A673 (cell line): ENCODE results near the gene ARV1. TPM values are rescaled to one million over a fixed set of nuclear protein-coding genes. Genes with fewer than 3 reads are reported as not detected.

ENCODE experiments used
- BruUV-seq: library from RNA; stranded (reverse); fragments of 400-500 nt; replicated peaks from 2 replicates; lab custom pipeline; 2021; lab: Mats Ljungman, UMichigan
- CTCF ChIA-PET: fragments of 300-600 bp; sonication (Branson Sonifier 250); formaldehyde crosslinking; loops from one replicate; lab custom pipeline; 2022; ENCODE audit warnings: antibody characterized with exemption; lab: Charles Lee
- POLR2A ChIA-PET: fragments of 300-600 bp; sonication (Branson Sonifier 250); formaldehyde crosslinking; loops from one replicate; lab custom pipeline; 2022; ENCODE audit warnings: antibody characterized with exemption; ENCODE audit not compliant: low non-redundant PET; lab: Charles Lee
- DNase-seq: peaks from one replicate; pipeline ENCODE4 v3.0.0-alpha.2; 2015; ENCODE audit warnings: low spot score
- H3K27ac ChIP-seq: fragments of 200-600 bp; sonication (generic); 2 replicates; pipeline ENCODE4 v1.5.1; 2016; ENCODE audit warnings: mixed run types, low read depth, mild to moderate bottlenecking, mixed read lengths, antibody characterized with exemption, low read length; ENCODE audit not compliant: poor library complexity, severe bottlenecking
- H3K27me3 ChIP-seq: fragments of 200-600 bp; sonication (generic); replicated peaks from 2 replicates; pipeline ENCODE4 v1.6.1; 2017; ENCODE audit warnings: mixed run types, low read depth, mild to moderate bottlenecking, mixed read lengths, antibody characterized with exemption, low read length; ENCODE audit not compliant: insufficient read depth, poor library complexity
- H3K36me3 ChIP-seq: fragments of 200-600 bp; sonication (generic); 2 replicates; pipeline ENCODE4 v1.6.1; 2016; ENCODE audit warnings: mixed run types, mild to moderate bottlenecking, mixed read lengths, antibody characterized with exemption, low read length; ENCODE audit not compliant: insufficient read depth, poor library complexity, severe bottlenecking
- H3K4me1 ChIP-seq: fragments of 200-600 bp; sonication (generic); 2 replicates; pipeline ENCODE4 v1.6.1; 2017; ENCODE audit warnings: mixed run types, mild to moderate bottlenecking, mixed read lengths, antibody characterized with exemption, low read length; ENCODE audit not compliant: insufficient read depth, poor library complexity, severe bottlenecking
- H3K4me3 ChIP-seq: fragments of 200-600 bp; sonication (generic); 2 replicates; pipeline ENCODE4 v1.5.1; 2016; ENCODE audit warnings: low read depth, mixed run types, mild to moderate bottlenecking, mixed read lengths, low read length; ENCODE audit not compliant: poor library complexity, severe bottlenecking
- H3K9me3 ChIP-seq: fragments of 200-600 bp; sonication (generic); 2 replicates; pipeline ENCODE4 v1.6.1; 2016; ENCODE audit warnings: mixed run types, low read depth, mild to moderate bottlenecking, mixed read lengths, antibody characterized with exemption, low read length; ENCODE audit not compliant: poor library complexity, severe bottlenecking
- CTCF ChIP-seq: fragments of 300-800, 200-600 bp; sonication (generic); conservative IDR thresholded peaks from 2 replicates; pipeline ENCODE4 v1.5.1; 2017; ENCODE audit warnings: low read depth, mild to moderate bottlenecking, antibody characterized with exemption, low read length, moderate library complexity, mixed read lengths
- EZH2 ChIP-seq: fragments of 200-600 bp; sonication (generic); IDR thresholded peaks from 2 replicates; pipeline ENCODE4 v1.6.1; 2017; ENCODE audit warnings: borderline replicate concordance, low read depth, mild to moderate bottlenecking, mixed read lengths, antibody characterized with exemption, low read length; ENCODE audit not compliant: poor library complexity, severe bottlenecking
- intact Hi-C: fragments of 100-400 bp; cut with micrococcal nuclease; formaldehyde crosslinking; loops from one replicate; pipeline ENCODE4 v1.10.0; 2022; ENCODE audit not compliant: unreplicated experiment
- total RNA-seq: library from RNA; stranded (reverse); gene quantifications from 2 replicates; pipeline ENCODE4 v1.2.3, GENCODE V29; 2021

The ARV1 gene
- total RNA-seq, 1 experiment from 2014 or later: 27.3 TPM

GRCh38 chr1:231032963-231033362, 54.1 kb downstream of the ARV1 start:
- H3K27me3 ChIP-seq: no peaks in the 10 kb centered on the region

GRCh38 chr1:231035799-231036198, 56.9 kb downstream of the ARV1 start:
- H3K27me3 ChIP-seq: no peaks in the 10 kb centered on the region
- BruUV-seq: no TSS peak
- TF ChIP-seq EZH2 (no peak), CTCF (no peak)
- intact Hi-C loops: no loop called here
- POLR2A ChIA-PET: no interaction called here
- no peaks in the 10 kb centered on the region for H3K36me3 ChIP-seq
- no peak for DNase-seq
- no peak overlapping the region for H3K4me3 ChIP-seq
- CTCF ChIA-PET: no interaction called here
- H3K9me3 ChIP-seq: no peaks in the 10 kb centered on the region
- H3K27ac ChIP-seq: no peak overlapping the region
- H3K4me1 ChIP-seq: peaks cover 6% of the 10 kb centered on the region

More at GRCh38 chr1:231032963-231033362, 54.1 kb downstream of the ARV1 start:
- intact Hi-C loops: no loop called here
- Histone ChIP-seq H3K9me3 (no peaks in the 10 kb centered on the region), H3K4me3 (no peak overlapping the region), H3K4me1 (no peaks in the 10 kb centered on the region), H3K27ac (no peak overlapping the region), H3K36me3 (no peaks in the 10 kb centered on the region)
- CTCF ChIA-PET: no interaction called here
- DNase-seq: no peak
- POLR2A ChIA-PET: no interaction called here
- TF ChIP-seq EZH2 (no peak), CTCF (no peak)
- BruUV-seq: no TSS peak

DNA sequence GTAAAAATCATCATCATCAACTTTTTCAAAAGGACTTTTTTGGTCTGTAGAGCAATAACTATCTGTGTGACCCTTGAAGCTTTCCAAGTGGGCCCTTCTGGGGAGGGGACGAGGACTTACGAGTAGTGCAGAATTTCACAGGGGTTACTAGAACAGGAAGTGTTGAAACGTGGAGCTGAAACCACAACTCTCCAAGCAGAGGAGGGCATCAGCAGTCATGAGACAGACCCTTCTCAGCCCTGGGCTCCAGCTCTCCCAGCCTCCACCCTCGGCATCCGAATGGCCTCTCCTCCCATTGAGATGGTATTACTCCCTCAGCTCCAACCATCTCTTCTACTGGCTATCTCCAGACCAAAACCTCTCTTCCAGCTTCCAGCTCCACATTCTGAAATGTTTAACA, 57.5 kb downstream of the ARV1 start:
- no TSS peak for BruUV-seq
- POLR2A ChIA-PET: no interaction called here

More for the DNA sequence above, 57.5 kb downstream of the ARV1 start:
- H3K27ac ChIP-seq: no peak overlapping the region
- intact Hi-C loops: no loop called here
- TF ChIP-seq EZH2: no peak
- no peak for TF ChIP-seq CTCF
- H3K27me3 ChIP-seq: no peaks in the 10 kb centered on the region
- no peak overlapping the region for H3K4me3 ChIP-seq
- peaks cover 11% of the 10 kb centered on the region for H3K4me1 ChIP-seq
- H3K36me3 ChIP-seq: no peaks in the 10 kb centered on the region
- DNase-seq: no peak
- CTCF ChIA-PET: no interaction called here
- no peaks in the 10 kb centered on the region for H3K9me3 ChIP-seq
